Activated CD8-positive, alpha-beta memory T cell treated with anti-CD3 and anti-CD28 coated beads, Interleukin-2, amount 50 U/mL, for 24 hours (primary cell): ENCODE data around the gene MTG1.
"Not testable (repeated sequence)": the region's sequence is repeated elsewhere in the genome, so short reads cannot be mapped to it uniquely, and the experiment has no call there.

Source experiments
- DNase-seq: peaks from one replicate; pipeline ENCODE4 v3.0.0-alpha.2; 2020; ENCODE audit errors: extremely low read depth

The MTG1 gene

DNA sequence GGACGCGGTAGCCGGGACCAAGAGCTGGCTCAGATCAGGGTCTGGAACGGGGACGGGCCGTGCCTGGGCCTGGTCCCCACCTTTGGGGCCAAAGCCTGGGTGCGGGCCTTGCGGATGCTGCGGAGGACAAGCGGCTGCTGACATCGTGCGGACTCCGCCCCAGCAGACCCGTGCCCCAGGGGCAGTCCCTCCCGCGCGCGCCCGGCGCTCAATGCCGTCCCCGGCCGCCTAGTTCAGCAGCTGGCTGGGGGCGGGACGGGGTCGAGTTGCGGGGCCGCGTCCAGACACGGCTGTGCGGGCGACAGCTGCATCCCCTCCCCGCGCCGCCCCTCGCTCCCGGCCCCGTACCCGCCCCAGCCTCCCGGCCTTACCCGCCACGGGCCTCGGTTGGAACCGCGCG is 30.1 kb downstream of the MTG1 start:
- not testable (repeated sequence) for DNase-seq

DNA sequence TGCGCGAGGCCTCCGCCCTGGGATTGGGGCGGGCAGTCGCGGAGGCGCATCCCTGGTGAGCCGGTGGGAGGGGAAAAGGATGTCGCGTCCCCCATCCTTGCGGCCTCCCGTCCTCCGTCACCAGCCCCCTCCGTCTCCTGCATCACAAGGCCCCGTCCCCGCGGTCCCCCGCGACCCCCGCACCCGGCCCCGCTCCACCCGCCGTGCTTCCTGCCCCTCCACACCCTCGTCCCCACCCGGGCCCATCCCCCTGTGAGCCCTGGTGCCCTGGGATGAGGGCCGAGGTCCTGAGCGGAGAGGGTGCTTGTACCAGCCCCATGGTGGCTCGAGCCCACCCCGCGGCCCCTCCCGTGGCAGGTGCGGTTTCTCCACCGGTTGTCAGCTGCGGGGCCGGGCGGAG is 30.6 kb downstream of the MTG1 start, which contains the start of gene SPRN:
Gene SPRN (minus strand): TSS at position 25 of the 400 bp plus-strand sequence. CDS start 944 bp downstream, outside the sequence.
- DNase-seq, result not testable (repeated sequence)

DNA sequence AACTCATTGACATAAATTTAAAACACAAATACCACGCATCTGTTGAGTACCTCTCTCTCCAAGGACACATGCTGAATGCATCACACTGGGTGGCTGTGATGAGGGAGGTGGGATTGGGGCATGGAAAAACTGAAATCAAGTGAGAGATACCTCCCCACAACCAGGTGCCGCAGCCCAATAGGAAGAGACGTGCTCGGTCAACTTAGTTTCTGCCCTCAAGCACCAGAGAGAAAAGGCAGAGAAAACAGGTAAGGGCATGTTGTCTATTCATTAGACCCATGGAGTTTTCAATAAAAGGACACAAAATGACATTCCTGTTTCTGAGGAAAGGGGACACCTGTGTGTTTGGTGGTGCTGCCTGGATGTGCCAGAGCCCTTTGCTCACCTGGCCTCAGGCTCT is 35.6 kb downstream of the MTG1 start:
- DNase-seq, result not testable (repeated sequence)

- not testable (repeated sequence) for DNase-seq
These were observed 38.1 kb downstream of the MTG1 start for GRCh38 chr10:133431888-133432613.

GRCh38 chr10:133432789-133433188 is 38.8 kb downstream of the MTG1 start:
- DNase-seq, result not testable (repeated sequence)

GRCh38 chr10:133438711-133439273 is 44.8 kb downstream of the MTG1 start:
- no peak for DNase-seq

DNA sequence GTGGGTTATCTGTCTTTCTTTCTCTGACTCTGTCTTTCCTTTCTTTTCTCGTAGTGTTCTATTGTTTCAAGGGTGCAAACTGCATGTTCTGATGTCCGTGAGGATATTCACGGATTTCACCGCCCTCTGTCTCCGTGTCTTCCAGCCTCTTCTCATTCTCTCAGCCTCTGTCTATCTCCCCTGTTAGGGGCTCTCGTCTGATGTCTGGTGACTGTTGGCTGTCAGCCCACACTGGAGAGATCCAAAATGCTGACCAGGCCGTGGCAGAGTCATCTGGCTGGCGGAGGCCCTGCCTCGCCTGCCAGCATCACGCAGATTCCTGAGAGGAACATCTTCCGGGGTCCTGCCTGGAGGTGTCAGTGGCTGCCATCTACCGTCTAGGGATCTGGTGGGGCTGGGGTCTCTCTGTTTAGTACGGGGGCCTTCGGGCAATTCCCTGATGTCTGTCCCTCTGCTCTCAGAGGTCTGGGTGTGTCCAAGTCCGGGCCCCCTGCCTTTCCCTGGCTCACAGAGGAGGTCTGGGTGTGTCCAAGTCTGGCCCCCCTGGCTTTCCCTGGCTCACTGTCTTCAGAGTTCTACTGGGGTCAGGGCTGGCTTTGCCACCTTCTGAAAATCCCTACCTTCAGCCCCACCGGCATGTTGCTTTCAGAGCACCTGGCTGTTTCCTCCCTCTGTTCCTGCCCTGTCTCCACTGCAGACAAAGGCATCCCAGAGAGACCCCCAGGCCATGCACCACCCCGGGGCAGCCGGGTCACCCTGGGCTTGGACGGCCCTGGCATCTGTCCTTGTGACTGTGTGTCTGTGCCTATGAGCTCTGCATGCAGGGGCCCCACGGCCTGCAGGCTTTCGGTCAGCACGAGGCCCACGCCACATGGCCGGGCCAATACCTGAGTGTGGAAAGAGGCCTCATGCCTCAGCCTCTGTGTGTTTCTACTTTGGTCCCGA is 45.8 kb downstream of the MTG1 start:
- no peak for DNase-seq

DNA sequence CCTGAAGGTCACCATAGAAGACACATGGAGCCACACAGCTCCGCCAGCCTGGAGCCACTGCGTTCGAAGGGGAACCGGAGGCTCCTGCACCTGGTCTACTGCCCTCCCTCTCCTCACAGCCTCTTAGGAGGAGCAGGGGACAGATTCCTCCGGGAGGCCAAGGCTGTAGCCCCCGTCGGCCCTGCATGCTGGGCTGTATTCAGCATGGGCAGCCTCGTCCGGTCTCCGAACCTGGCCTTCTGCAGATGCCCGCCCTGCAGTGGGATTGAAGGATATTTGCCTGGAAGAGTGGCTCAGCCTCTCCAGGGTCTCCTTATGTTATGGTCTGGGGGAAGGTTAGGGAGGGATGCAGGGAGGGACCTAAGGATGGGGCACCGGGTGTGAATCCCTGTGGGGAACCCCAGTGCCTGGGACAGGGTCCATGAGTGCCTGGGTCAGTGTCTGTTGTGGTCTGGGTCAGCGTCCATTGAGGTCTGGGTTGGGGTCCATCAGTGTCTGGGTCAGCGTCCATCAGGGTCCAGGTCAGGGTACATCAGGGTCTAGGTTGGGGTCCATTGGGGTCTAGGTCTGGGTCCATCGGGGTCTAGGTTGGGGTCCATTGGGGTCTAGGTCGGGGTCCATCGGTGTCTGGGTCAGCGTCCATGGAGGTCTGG is 46.8 kb downstream of the MTG1 start:
- no peak for DNase-seq

- not testable (repeated sequence) for DNase-seq
These were observed 47.4 kb downstream of the MTG1 start for GRCh38 chr10:133441356-133441755.

DNA sequence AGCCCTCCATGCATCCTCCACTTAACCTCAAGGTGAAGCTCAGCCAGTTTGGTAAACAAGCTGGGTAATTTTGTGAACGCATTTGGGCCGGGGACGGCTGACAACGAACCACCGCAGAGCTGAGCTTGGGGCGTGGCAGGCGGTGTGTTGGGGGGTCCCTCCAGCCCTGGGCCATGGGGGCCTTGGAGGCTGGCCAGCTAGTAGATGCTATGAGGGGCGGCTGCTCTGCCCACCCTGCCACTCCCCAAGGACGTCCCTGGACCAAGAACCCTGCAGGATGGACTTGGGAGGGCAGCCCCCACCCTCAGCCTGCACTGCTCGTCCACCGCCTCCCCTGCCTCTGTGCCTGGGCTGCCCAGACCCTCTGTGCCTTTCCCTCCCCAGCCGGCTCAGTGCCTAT is 47.8 kb downstream of the MTG1 start:
- no peak for DNase-seq

- DNase-seq, result no peak
These were observed 48.4 kb downstream of the MTG1 start for GRCh38 chr10:133442191-133442966.

GRCh38 chr10:133442967-133443924 is 49.3 kb downstream of the MTG1 start:
- no peak for DNase-seq

GRCh38 chr10:133444342-133445267 is 50.6 kb downstream of the MTG1 start:
- no peak for DNase-seq

- DNase-seq, result no peak
These were observed 51.3 kb downstream of the MTG1 start for GRCh38 chr10:133445268-133445732.

DNA sequence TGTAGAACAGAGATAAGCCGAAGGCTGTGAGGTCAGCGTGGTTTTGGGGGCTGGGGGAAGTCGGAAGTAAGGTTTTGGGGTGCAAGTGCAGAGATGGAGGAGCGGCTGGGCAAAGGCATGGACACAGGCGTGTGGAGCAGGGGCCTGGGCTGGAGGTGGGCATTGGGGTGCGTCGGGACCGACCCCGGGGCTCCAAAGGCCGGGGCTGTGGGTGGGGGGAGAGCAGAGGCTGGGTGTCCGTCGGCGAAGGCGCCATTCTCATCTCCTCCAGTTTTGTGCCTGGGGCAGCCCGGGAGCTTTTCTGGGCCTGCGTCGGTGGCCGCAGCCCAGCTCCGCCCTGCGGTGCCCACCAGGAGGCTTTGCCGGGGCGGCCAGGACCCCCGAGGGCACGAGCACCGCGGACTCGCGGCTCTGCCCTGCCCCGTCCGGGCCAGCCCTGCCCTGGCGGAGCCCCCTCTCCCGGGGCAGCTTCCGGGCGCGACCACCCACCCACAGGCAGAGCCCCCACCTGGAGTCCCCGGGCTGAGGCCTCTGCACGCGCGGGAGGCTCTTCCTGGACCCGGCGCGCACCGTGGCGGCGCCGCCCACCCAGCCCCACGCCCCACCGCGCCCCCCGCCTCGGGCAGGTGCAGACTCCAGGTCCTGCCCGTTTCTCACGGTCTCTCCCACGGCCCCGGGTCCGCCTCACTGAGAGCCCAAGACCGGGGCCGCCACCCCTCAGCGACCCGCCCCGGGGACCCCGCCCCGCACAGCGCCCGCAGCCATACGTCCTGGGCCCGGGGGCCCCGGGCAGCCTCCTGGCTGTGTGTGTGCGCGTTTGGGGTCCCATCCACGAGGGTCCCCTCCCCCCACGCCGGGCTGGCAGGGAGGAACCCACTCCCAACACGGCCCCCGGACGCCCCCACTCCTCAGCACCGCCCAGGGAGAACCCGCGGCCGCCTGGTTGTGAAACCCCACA is 52.1 kb downstream of the MTG1 start:
- DNase-seq, result no peak

GRCh38 chr10:133446979-133447378 is 53.0 kb downstream of the MTG1 start:
- no peak for DNase-seq

- no peak for DNase-seq
These were observed 54.2 kb downstream of the MTG1 start for GRCh38 chr10:133448120-133448519.
